Activated CD8-positive, alpha-beta T cell treated with anti-CD3 and anti-CD28 coated beads for 36 hours (primary cell): Measurements from ENCODE around the gene RAPGEF3. TPM values are rescaled to one million over a fixed set of nuclear protein-coding genes. Genes with fewer than 3 reads are reported as not detected.

Source experiments
- ATAC-seq: fragments of 200-7000 bp; cut with Tn5 transposase; one replicate; pipeline ENCODE4 v1.10.0; 2021; ENCODE audit warnings: mild to moderate bottlenecking, moderate library complexity
- CTCF ChIA-PET: fragments of 350-600 bp; sonication (Branson Sonifier 250); formaldehyde crosslinking; loops from one replicate; lab custom pipeline; 2021; ENCODE audit warnings: antibody characterized with exemption; lab: Charles Lee
- POLR2A ChIA-PET: fragments of 350-600 bp; sonication (Branson Sonifier 250); formaldehyde crosslinking; loops from one replicate; lab custom pipeline; 2021; ENCODE audit warnings: antibody characterized with exemption; lab: Charles Lee
- DNase-seq: peaks from one replicate; pipeline ENCODE4 v3.0.0-alpha.2; 2020
- H3K27ac Mint-ChIP-seq: one replicate; pipeline ENCODE4 v1.8.0; 2021; ENCODE audit warnings: mild to moderate bottlenecking, mixed read lengths
- H3K27me3 Mint-ChIP-seq: one replicate; pipeline ENCODE4 v1.8.0; 2021; ENCODE audit warnings: mixed read lengths
- H3K36me3 Mint-ChIP-seq: one replicate; pipeline ENCODE4 v1.8.0; 2021; ENCODE audit warnings: low read depth, mixed read lengths
- H3K4me1 Mint-ChIP-seq: one replicate; pipeline ENCODE4 v1.8.0; 2021; ENCODE audit warnings: low read depth, mixed read lengths
- H3K4me3 Mint-ChIP-seq: one replicate; pipeline ENCODE4 v1.8.0; 2021; ENCODE audit warnings: mild to moderate bottlenecking, moderate library complexity, mixed read lengths
- H3K9me3 Mint-ChIP-seq: one replicate; pipeline ENCODE4 v1.8.0; 2021; ENCODE audit warnings: mixed read lengths
- intact Hi-C: fragments of 100-400 bp; cut with micrococcal nuclease; formaldehyde crosslinking; loops from one replicate; pipeline ENCODE4 v1.10.0; 2022
- total RNA-seq, 2 experiments: library from RNA; stranded (reverse); gene quantifications; one replicate each; pipeline ENCODE4 v1.2.3, GENCODE V29; 2021
- TF ChIP-seq, protein P1 (sequence below): fragments of 200-600 bp; IDR thresholded peaks from one replicate; pipeline ENCODE4 v1.8.0; 2022; ENCODE audit warnings: antibody characterized with exemption, mild to moderate bottlenecking

The RAPGEF3 gene
- total RNA-seq, 2 experiments from 2014 or later: 0.56 to 0.58 TPM

DNA sequence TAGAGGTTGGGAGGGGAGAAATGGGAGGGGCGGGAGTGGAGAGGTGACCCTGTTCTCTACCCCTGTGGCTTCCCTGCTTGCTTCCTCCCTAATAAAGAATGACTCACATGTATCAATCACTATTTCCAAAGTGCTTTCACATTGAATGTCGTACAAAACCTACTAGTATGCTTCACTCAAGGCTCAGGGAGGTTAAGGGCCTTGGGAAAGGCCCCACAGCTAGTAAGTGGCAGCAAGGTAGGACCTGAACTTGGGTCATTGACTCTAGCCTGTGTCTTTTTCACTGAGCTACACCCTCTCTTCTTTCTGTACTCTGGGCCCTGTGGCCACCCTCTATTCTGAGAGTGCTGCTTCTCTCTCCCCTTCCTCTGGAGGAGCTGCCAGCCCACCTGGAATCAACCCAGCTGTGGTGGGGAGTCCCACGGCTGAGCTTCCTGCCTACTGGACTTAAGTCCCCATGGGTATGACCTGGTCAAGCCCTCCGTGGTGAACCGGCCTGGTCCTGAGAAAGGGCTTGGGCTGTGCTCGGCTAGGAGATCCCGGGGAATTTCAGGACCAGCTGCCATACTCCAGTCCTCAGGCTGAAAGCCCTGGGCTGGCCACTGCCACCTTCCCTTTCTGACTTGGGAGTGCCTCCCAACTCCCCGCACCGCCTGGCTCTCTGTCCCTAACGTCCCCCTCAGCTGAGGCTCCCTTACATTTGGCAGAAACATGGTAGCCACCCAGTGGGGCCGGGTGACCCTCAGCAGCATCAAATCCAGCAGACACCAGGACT, 27.4 kb upstream of the RAPGEF3 start:
- H3K36me3 Mint-ChIP-seq: peaks cover 63% of the 10 kb centered on the region
- ATAC-seq: peak; percentile 27
- no peak for DNase-seq
- no peaks in the 10 kb centered on the region for H3K9me3 Mint-ChIP-seq
- TF ChIP-seq, protein P1, sequence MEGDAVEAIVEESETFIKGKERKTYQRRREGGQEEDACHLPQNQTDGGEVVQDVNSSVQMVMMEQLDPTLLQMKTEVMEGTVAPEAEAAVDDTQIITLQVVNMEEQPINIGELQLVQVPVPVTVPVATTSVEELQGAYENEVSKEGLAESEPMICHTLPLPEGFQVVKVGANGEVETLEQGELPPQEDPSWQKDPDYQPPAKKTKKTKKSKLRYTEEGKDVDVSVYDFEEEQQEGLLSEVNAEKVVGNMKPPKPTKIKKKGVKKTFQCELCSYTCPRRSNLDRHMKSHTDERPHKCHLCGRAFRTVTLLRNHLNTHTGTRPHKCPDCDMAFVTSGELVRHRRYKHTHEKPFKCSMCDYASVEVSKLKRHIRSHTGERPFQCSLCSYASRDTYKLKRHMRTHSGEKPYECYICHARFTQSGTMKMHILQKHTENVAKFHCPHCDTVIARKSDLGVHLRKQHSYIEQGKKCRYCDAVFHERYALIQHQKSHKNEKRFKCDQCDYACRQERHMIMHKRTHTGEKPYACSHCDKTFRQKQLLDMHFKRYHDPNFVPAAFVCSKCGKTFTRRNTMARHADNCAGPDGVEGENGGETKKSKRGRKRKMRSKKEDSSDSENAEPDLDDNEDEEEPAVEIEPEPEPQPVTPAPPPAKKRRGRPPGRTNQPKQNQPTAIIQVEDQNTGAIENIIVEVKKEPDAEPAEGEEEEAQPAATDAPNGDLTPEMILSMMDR: no peak
- H3K4me1 Mint-ChIP-seq: peaks cover 35% of the 10 kb centered on the region
- CTCF ChIA-PET: interaction anchor here (1.5 to 10.9 kb wide), 5 partner anchors 11 to 51 kb away, joined by 5 to 103 read pairs (median 7); no protein-coding TSS in a partner anchor
- peak overlapping the region; percentile 80 for H3K27ac Mint-ChIP-seq
- POLR2A ChIA-PET: interaction anchor here (1.0 to 37.9 kb wide), 6 partner anchors 12 to 48 kb away, joined by 3 to 904 read pairs (median 4); no protein-coding TSS in a partner anchor
- no peaks in the 10 kb centered on the region for H3K27me3 Mint-ChIP-seq
- intact Hi-C loops: no loop called here
- no peak overlapping the region for H3K4me3 Mint-ChIP-seq

GRCh38 chr12:47785036-47785886, 26.6 kb upstream of the RAPGEF3 start:
- no peaks in the 10 kb centered on the region for H3K27me3 Mint-ChIP-seq
- H3K9me3 Mint-ChIP-seq: no peaks in the 10 kb centered on the region
- CTCF ChIA-PET: interaction anchor here (0.7 to 10.9 kb wide), 8 partner anchors 12 to 70 kb away, joined by 3 to 103 read pairs (median 6); no protein-coding TSS in a partner anchor
- H3K4me1 Mint-ChIP-seq: peaks cover 35% of the 10 kb centered on the region
- TF ChIP-seq, protein P1: no peak
- H3K4me3 Mint-ChIP-seq: no peak overlapping the region
- POLR2A ChIA-PET: interaction anchor here (0.6 to 37.9 kb wide), 7 partner anchors 12 to 49 kb away, joined by 3 to 904 read pairs (median 3); no protein-coding TSS in a partner anchor
- peak; percentile 3 for ATAC-seq
- intact Hi-C loops: no loop called here
- DNase-seq: no peak
- peaks cover 55% of the 10 kb centered on the region for H3K36me3 Mint-ChIP-seq
- peak overlapping the region; percentile 80 for H3K27ac Mint-ChIP-seq

DNA sequence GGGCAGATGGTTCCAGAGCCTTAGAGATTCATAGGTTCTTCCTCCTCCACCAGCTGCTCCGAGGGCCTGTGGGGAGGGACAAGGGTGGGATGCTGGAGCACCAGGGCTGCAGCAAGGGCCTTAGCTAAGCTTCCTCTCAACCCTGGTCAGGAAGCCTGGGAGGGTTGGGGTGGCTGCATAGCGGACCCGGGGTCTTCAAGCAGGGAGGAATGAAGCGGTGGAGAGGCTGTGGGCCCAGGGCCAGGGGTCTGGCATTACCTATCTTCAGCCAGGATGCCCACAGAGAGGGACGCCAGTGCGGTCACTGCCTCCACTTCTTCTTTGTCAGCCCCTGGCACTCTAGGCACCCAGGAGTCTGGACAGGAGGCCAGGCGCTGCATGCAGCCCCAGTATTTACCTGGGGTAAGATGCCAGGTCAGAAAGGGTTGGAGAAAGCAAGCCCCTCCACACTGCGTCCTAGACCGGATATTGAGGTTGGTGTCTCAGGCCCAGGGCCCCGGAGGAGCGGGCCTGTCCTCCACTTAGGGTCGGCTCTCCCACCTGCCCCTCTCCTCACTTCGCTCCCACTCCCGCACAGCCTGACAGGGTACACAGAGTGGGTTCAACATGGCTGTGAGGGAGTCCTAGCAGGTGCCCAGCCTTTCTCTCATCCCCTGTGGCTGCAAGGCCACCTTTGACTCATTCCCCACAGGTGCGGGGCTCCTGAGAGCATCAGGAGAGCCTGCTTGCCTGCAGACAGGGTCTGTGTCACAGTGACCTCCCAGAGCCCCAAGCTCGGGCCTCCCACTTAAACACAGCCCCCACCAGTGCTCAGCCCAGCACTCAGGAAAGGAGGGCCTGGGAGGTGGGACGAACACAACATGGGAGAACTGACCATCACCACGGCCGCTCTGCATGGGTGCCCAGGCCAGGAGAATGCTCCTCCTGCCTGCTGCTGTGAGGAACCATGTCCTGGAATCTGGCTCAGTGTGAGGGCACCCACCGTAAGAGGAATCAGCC, 25.4 kb upstream of the RAPGEF3 start:
- no peaks in the 10 kb centered on the region for H3K9me3 Mint-ChIP-seq
- no peak for ATAC-seq
- H3K36me3 Mint-ChIP-seq: peaks cover 50% of the 10 kb centered on the region
- H3K27me3 Mint-ChIP-seq: no peaks in the 10 kb centered on the region
- TF ChIP-seq, protein P1: no peak
- peaks cover 44% of the 10 kb centered on the region for H3K4me1 Mint-ChIP-seq
- intact Hi-C loops: no loop called here
- H3K27ac Mint-ChIP-seq: peak overlapping the region; percentile 80
- POLR2A ChIA-PET: interaction anchor here (0.6 kb wide), 1 partner anchor 17 kb away, joined by 3 read pairs; no protein-coding TSS in a partner anchor
- no peak for DNase-seq
- no peak overlapping the region for H3K4me3 Mint-ChIP-seq
- CTCF ChIA-PET: interaction anchor here (0.9 to 19.4 kb wide), 3 partner anchors 17 to 42 kb away, joined by 3 to 685 read pairs (median 11); no protein-coding TSS in a partner anchor

GRCh38 chr12:47783024-47783755, 24.5 kb upstream of the RAPGEF3 start:
- TF ChIP-seq, protein P1: no peak
- peaks cover 41% of the 10 kb centered on the region for H3K36me3 Mint-ChIP-seq
- H3K4me3 Mint-ChIP-seq: no peak overlapping the region
- ATAC-seq (no peak), DNase-seq (no peak)
- no peaks in the 10 kb centered on the region for H3K27me3 Mint-ChIP-seq
- peaks cover 39% of the 10 kb centered on the region for H3K4me1 Mint-ChIP-seq
- H3K9me3 Mint-ChIP-seq: no peaks in the 10 kb centered on the region
- H3K27ac Mint-ChIP-seq: peak overlapping the region; percentile 65
- intact Hi-C loops: no loop called here
- POLR2A ChIA-PET: interaction anchor here (1.1 to 4.9 kb wide), 4 partner anchors 7 to 38 kb away, joined by 3 to 35 read pairs (median 4); no protein-coding TSS in a partner anchor
- CTCF ChIA-PET: interaction anchor here (1.6 to 19.4 kb wide), 7 partner anchors 10 to 68 kb away, joined by 4 to 685 read pairs (median 33); partner anchors contain the start of gene SLC48A1
